ENCODE data around the gene RBM28. TPM values are rescaled to one million over a fixed set of nuclear protein-coding genes. Genes with fewer than 3 reads are reported as not detected.
A peak's percentile ranks its signal among the peaks of the same experiment; 100 is the strongest.

The RBM28 gene, protein sequence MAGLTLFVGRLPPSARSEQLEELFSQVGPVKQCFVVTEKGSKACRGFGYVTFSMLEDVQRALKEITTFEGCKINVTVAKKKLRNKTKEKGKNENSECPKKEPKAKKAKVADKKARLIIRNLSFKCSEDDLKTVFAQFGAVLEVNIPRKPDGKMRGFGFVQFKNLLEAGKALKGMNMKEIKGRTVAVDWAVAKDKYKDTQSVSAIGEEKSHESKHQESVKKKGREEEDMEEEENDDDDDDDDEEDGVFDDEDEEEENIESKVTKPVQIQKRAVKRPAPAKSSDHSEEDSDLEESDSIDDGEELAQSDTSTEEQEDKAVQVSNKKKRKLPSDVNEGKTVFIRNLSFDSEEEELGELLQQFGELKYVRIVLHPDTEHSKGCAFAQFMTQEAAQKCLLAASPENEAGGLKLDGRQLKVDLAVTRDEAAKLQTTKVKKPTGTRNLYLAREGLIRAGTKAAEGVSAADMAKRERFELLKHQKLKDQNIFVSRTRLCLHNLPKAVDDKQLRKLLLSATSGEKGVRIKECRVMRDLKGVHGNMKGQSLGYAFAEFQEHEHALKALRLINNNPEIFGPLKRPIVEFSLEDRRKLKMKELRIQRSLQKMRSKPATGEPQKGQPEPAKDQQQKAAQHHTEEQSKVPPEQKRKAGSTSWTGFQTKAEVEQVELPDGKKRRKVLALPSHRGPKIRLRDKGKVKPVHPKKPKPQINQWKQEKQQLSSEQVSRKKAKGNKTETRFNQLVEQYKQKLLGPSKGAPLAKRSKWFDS
- 71.8 and 81.5 TPM in 2 replicates for total RNA-seq (2013; cell fraction: nucleolus; rRNA removed)
- total RNA-seq (2014; rRNA removed) (14.3 and 16.0 TPM in 2 replicates), total RNA-seq (2014; rRNA removed; fragmentation: Illumina TruSeq; extraction: Trizol) (32.0 and 34.9 TPM in 2 replicates), total RNA-seq (2021) (40.8 and 47.0 TPM in 2 replicates), polyA plus RNA-seq (2011; rRNA removed) (26.5 and 38.2 TPM in 2 replicates), polyA plus RNA-seq (2014; fragmentation: Illumina TruSeq; extraction: Trizol) (36.1 and 46.4 TPM in 2 replicates), polyA plus RNA-seq (2014; fragmentation: Nextera tagmentation; extraction: Ambion mirVana) (10 to 100 TPM; 17.9 to 29.6 TPM), polyA plus RNA-seq (2014; rRNA removed) (26.2 and 33.7 TPM in 2 replicates), polyA plus RNA-seq (2016; fragmentation: Nextera tagmentation; extraction: Ambion mirVana) (10 to 100 TPM; 39.6 to 50.4 TPM), polyA minus RNA-seq (2011; rRNA and poly(A)+ RNA removed) (10.9 and 15.8 TPM in 2 replicates), Bru-seq, nascent RNA (percentile 78 among the genes with signal in this experiment), BruChase-seq, experiment 1, labeled RNA remaining after a 6-hour chase (percentile 87 among the genes with signal in this experiment), BruChase-seq, experiment 2, labeled RNA remaining after a 2-hour chase (percentile 86 among the genes with signal in this experiment)
- 12.3 TPM for polyA plus RNA-seq (2011; ENCODE audit: low read depth)
- polyA plus RNA-seq (2011; cell fraction: cytosol; rRNA removed): 15.4 and 15.7 TPM in 2 replicates
- 43.0 and 51.6 TPM in 2 replicates for polyA plus RNA-seq (2011; cell fraction: nucleus; rRNA removed)
- polyA plus RNA-seq (2012): 17.9 and 20.5 TPM in 2 replicates
- 9.2 and 11.4 TPM in 2 replicates for polyA minus RNA-seq (2011; cell fraction: cytosol; rRNA and poly(A)+ RNA removed)
- polyA minus RNA-seq (2011; cell fraction: nucleus; rRNA and poly(A)+ RNA removed): 7.6 and 11.1 TPM in 2 replicates
- long read RNA-seq, experiment 1, full-length matches to known transcripts: 13 of 27 reads
- long read RNA-seq, experiment 1, partial matches to known transcripts: 9 of 27 reads
- long read RNA-seq, experiment 1, other reads (novel, unspliced or antisense): 5 of 27 reads
- long read RNA-seq, experiment 2, full-length matches to known transcripts: 65 of 136 reads
- long read RNA-seq, experiment 2, partial matches to known transcripts: 46 of 136 reads
- long read RNA-seq, experiment 2, other reads (novel, unspliced or antisense): 25 of 136 reads

DNA sequence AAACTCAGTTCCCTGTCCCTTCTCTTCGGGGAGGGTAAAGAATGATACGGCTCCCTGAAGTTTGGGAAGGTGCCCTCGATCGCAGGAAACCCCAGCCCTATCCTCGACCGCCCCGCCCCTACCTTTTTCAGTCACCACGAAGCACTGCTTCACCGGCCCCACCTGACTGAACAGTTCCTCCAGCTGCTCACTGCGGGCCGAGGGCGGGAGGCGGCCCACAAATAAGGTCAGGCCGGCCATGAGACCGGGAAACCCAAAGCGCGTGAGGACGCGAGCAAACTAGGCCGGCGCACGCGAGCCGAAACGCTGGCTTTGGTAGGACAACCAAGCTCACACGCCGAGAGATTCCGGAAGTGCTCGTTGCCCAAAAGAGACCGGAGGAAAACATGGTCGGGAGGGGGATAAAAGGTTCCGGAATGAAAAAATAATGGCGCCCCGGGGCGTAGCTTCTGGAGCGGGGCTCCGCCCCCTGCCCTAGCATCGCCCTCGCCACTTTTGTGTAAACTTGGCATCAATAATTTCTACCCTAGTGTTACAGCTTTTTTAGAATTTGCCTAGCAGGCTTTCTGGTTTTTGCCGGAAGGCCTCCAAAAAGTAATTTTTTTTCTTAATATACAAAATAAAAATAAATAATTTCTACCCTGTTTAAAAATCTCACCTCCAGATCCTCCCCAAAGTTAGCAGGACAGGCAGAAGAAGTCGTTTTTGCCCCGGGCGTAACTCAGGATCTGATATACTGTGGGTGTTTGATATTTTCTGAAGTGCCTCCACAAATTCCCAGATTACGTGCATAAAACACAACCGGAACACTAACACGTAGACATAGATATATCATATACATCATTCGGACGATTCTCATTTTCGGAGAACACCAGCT is at the start of gene RBM28:
Gene RBM28, minus strand, starts transcription at position 355 of the 877 bp plus-strand sequence. Its CDS starts 115 bp downstream, at position 240.
- Histone ChIP-seq H3K4me3 (peak within 1 kb of the TSS; percentile 81), H3K9me3 (replicated peaks; ENCODE audit: control insufficient read depth, insufficient read depth, low read length) (no peaks in the 10 kb centered on the region), H3K36me3 (ENCODE audit: control insufficient read depth in 2 of 2, insufficient read depth in 2 of 2, low read length in 1 of 2) (no peaks in the 10 kb centered on the region; a peak in 1 of 4 replicates), H3K27me3 (replicated peaks in 1 of 2; ENCODE audit: control insufficient read depth in 2 of 2, insufficient read depth in 2 of 2, low read length in 1 of 2) (0 out of 4 replicates have a peak, but pooled peaks cover 0 to under 1% of the 10 kb centered on the region in 2 experiments), H3K4me2 (ENCODE audit: control insufficient read depth, insufficient read depth) (peak within 1 kb of the TSS; percentile 99), H3K4me1 (ENCODE audit: control insufficient read depth, insufficient read depth, low read length) (peaks cover 9% of the 10 kb centered on the region), H4K20me1 (ENCODE audit: control insufficient read depth, insufficient read depth) (no peaks in the 10 kb centered on the region), H3K27ac (ENCODE audit: control insufficient read depth, insufficient read depth) (peak within 1 kb of the TSS; percentile 51), H3K9ac (ENCODE audit: control insufficient read depth, insufficient read depth, low read length) (peak within 1 kb of the TSS; percentile 75), H2AFZ (ENCODE audit: control insufficient read depth, low read depth, low read length) (peak within 1 kb of the TSS; percentile 91), H3K79me2 (ENCODE audit: control insufficient read depth, insufficient read depth, low read length) (peaks cover 28% of the 10 kb centered on the region)
- ATAC-seq: peak; percentile 96
- intact Hi-C loops (cut with micrococcal nuclease; ENCODE audit: unreplicated experiment): no loop called here
- FAIRE-seq: peak; percentile 80
- DNase-seq (ENCODE audit: low read depth, low spot score): peak; percentile 73
- no TSS peak for BruUV-seq (replicated peaks)
- ChIA-PET RAD21 (ENCODE audit: unreplicated experiment) (interaction anchor here (0.7 kb wide), 2 partner anchors 43 to 1479 kb away, joined by 3 to 4 read pairs; no protein-coding TSS in a partner anchor), POLR2A (interaction anchor here (0.8 kb wide), 1 partner anchor 112 kb away, joined by 3 read pairs; the partner anchor contains the start of gene HILPDA), CTCF (interaction anchor here (0.5 to 6.0 kb wide), 11 partner anchors 17 to 875 kb away, joined by 3 to 106 read pairs (median 3); partner anchors contain the start of gene METTL2B), SMC1A (ENCODE audit: uncharacterized antibody, unreplicated experiment) (interaction anchor here (0.8 to 1.3 kb wide), 2 partner anchors 116 to 135 kb away, joined by 3 to 4 read pairs; no protein-coding TSS in a partner anchor)
- in situ Hi-C loops (cut with MboI): no loop called here
- 13% methylated on average over 49 of the region's 49 CpGs for WGBS (ENCODE audit: insufficient coverage, insufficient replicate concordance, low lambda C conversion rate, missing lambda C conversion rate)
- TF ChIP-seq, protein P1, sequence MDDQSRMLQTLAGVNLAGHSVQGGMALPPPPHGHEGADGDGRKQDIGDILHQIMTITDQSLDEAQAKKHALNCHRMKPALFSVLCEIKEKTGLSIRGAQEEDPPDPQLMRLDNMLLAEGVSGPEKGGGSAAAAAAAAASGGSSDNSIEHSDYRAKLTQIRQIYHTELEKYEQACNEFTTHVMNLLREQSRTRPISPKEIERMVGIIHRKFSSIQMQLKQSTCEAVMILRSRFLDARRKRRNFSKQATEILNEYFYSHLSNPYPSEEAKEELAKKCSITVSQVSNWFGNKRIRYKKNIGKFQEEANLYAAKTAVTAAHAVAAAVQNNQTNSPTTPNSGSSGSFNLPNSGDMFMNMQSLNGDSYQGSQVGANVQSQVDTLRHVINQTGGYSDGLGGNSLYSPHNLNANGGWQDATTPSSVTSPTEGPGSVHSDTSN (IDR thresholded peaks at IDR 0.05; ENCODE audit: insufficient replicate concordance, low read depth, low read length): no peak
- TF ChIP-seq STAT1 (conservative IDR thresholded peaks at IDR 0.05) (no peak; the same call in 1 of the 2 replicates), POLR2A (IDR thresholded peaks at IDR 0.05; ENCODE audit: low read depth, low read length) (peak; percentile 94), CHD2 (IDR thresholded peaks at IDR 0.05; ENCODE audit: borderline replicate concordance, low read depth, low read length) (peak; percentile 52; the same call in 1 of the 2 replicates), DPF2 (IDR thresholded peaks at IDR 0.05) (0 out of 2 replicates have a peak, but pooled peaks have one; percentile 16), TCF3 (IDR thresholded peaks at IDR 0.05; ENCODE audit: borderline replicate concordance, insufficient read depth, low read depth, low read length) (0 out of 2 replicates have a peak, but pooled peaks have one; percentile 30), SIX5 (IDR thresholded peaks at IDR 0.05; ENCODE audit: low read depth, low read length, severe bottlenecking) (peak; percentile 81), SMAD1 (IDR thresholded peaks at IDR 0.05; ENCODE audit: low read depth, partially characterized antibody) (no peak), NFYA (IDR thresholded peaks at IDR 0.05; ENCODE audit: borderline replicate concordance, low read depth, low read length) (no peak)
- TF ChIP-seq, protein P2, sequence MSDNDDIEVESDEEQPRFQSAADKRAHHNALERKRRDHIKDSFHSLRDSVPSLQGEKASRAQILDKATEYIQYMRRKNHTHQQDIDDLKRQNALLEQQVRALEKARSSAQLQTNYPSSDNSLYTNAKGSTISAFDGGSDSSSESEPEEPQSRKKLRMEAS (IDR thresholded peaks at IDR 0.05; ENCODE audit: low read depth, low read length): peak; percentile 87
- TF ChIP-seq, protein P3, sequence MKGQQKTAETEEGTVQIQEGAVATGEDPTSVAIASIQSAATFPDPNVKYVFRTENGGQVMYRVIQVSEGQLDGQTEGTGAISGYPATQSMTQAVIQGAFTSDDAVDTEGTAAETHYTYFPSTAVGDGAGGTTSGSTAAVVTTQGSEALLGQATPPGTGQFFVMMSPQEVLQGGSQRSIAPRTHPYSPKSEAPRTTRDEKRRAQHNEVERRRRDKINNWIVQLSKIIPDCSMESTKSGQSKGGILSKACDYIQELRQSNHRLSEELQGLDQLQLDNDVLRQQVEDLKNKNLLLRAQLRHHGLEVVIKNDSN (IDR thresholded peaks at IDR 0.05; ENCODE audit: borderline replicate concordance, extremely low read length, insufficient read depth, low read depth, low read length): no peak
